ENCODE measurements around the gene CCDC57.

Gene CCDC57

GRCh38 chr17:82204831-82205719 is 7.6 kb downstream of the CCDC57 start:
- Histone ChIP-seq H3K36me3 (ENCODE audit: low read length) (no peaks in the 10 kb centered on the region), H3K27me3 (ENCODE audit: low read length) (no peaks in the 10 kb centered on the region), H2AFZ (ENCODE audit: low read depth, low read length, severe bottlenecking) (no peak overlapping the region), H3F3A (ENCODE audit: insufficient read depth) (no peaks in the 10 kb centered on the region), H3K27ac (ENCODE audit: low read depth, low read length) (no peak overlapping the region), H3K4me2 (ENCODE audit: low read depth, low read length, poor library complexity, severe bottlenecking) (no peak overlapping the region), H3K9me2 (replicated peaks; ENCODE audit: insufficient read depth, low read length) (no peaks in the 10 kb centered on the region), H3K9me3 (ENCODE audit: insufficient read depth, low read length) (no peaks in the 10 kb centered on the region), H4K20me1 (ENCODE audit: low read depth, low read length) (no peaks in the 10 kb centered on the region), H3K4me3 (ENCODE audit: insufficient read depth, low read length, poor library complexity, severe bottlenecking) (no peak overlapping the region), H3K9ac (ENCODE audit: low read length) (no peak overlapping the region), H3K79me2 (ENCODE audit: insufficient read depth, low read length) (no peaks in the 10 kb centered on the region)
- TF ChIP-seq CTCF (IDR thresholded peaks at IDR 0.05; ENCODE audit: insufficient read depth, low read length, poor library complexity, severe bottlenecking) (no peak), EZH2phosphoT487 (conservative IDR thresholded peaks at IDR 0.05; ENCODE audit: low read length) (no peak)

GRCh38 chr17:82203920-82204319 is 8.7 kb downstream of the CCDC57 start:
- Histone ChIP-seq H3K27me3 (ENCODE audit: low read length) (no peaks in the 10 kb centered on the region), H3K4me2 (ENCODE audit: low read depth, low read length, poor library complexity, severe bottlenecking) (no peak overlapping the region), H3K9me2 (replicated peaks; ENCODE audit: insufficient read depth, low read length) (no peaks in the 10 kb centered on the region), H2AFZ (ENCODE audit: low read depth, low read length, severe bottlenecking) (no peak overlapping the region), H3F3A (ENCODE audit: insufficient read depth) (no peaks in the 10 kb centered on the region), H3K79me2 (ENCODE audit: insufficient read depth, low read length) (no peaks in the 10 kb centered on the region), H3K36me3 (ENCODE audit: low read length) (no peaks in the 10 kb centered on the region), H4K20me1 (ENCODE audit: low read depth, low read length) (no peaks in the 10 kb centered on the region), H3K4me3 (ENCODE audit: insufficient read depth, low read length, poor library complexity, severe bottlenecking) (no peak overlapping the region), H3K9ac (ENCODE audit: low read length) (no peak overlapping the region), H3K27ac (ENCODE audit: low read depth, low read length) (no peak overlapping the region), H3K9me3 (ENCODE audit: insufficient read depth, low read length) (no peaks in the 10 kb centered on the region)
- TF ChIP-seq CTCF (IDR thresholded peaks at IDR 0.05; ENCODE audit: insufficient read depth, low read length, poor library complexity, severe bottlenecking) (no peak), EZH2phosphoT487 (conservative IDR thresholded peaks at IDR 0.05; ENCODE audit: low read length) (no peak)

GRCh38 chr17:82202981-82203380 is 9.7 kb downstream of the CCDC57 start:
- H3K9ac ChIP-seq (ENCODE audit: low read length), result no peak overlapping the region
- H4K20me1 ChIP-seq (ENCODE audit: low read depth, low read length), result no peaks in the 10 kb centered on the region

More at GRCh38 chr17:82202981-82203380, 9.7 kb downstream of the CCDC57 start:
- Histone ChIP-seq H3K4me2 (ENCODE audit: low read depth, low read length, poor library complexity, severe bottlenecking) (no peak overlapping the region), H2AFZ (ENCODE audit: low read depth, low read length, severe bottlenecking) (no peak overlapping the region), H3K9me2 (replicated peaks; ENCODE audit: insufficient read depth, low read length) (no peaks in the 10 kb centered on the region), H3K27ac (ENCODE audit: low read depth, low read length) (no peak overlapping the region), H3K4me3 (ENCODE audit: insufficient read depth, low read length, poor library complexity, severe bottlenecking) (no peak overlapping the region), H3K9me3 (ENCODE audit: insufficient read depth, low read length) (no peaks in the 10 kb centered on the region), H3F3A (ENCODE audit: insufficient read depth) (no peaks in the 10 kb centered on the region), H3K79me2 (ENCODE audit: insufficient read depth, low read length) (no peaks in the 10 kb centered on the region), H3K36me3 (ENCODE audit: low read length) (no peaks in the 10 kb centered on the region), H3K27me3 (ENCODE audit: low read length) (no peaks in the 10 kb centered on the region)
- TF ChIP-seq CTCF (IDR thresholded peaks at IDR 0.05; ENCODE audit: insufficient read depth, low read length, poor library complexity, severe bottlenecking), result no peak
- no peak for TF ChIP-seq EZH2phosphoT487 (conservative IDR thresholded peaks at IDR 0.05; ENCODE audit: low read length)

Measured in SU-DHL-6 (cell line).